Measurements from ENCODE around the gene SFT2D3.
A peak's percentile ranks its signal among the peaks of the same experiment; 100 is the strongest.

The SFT2D3 gene

DNA sequence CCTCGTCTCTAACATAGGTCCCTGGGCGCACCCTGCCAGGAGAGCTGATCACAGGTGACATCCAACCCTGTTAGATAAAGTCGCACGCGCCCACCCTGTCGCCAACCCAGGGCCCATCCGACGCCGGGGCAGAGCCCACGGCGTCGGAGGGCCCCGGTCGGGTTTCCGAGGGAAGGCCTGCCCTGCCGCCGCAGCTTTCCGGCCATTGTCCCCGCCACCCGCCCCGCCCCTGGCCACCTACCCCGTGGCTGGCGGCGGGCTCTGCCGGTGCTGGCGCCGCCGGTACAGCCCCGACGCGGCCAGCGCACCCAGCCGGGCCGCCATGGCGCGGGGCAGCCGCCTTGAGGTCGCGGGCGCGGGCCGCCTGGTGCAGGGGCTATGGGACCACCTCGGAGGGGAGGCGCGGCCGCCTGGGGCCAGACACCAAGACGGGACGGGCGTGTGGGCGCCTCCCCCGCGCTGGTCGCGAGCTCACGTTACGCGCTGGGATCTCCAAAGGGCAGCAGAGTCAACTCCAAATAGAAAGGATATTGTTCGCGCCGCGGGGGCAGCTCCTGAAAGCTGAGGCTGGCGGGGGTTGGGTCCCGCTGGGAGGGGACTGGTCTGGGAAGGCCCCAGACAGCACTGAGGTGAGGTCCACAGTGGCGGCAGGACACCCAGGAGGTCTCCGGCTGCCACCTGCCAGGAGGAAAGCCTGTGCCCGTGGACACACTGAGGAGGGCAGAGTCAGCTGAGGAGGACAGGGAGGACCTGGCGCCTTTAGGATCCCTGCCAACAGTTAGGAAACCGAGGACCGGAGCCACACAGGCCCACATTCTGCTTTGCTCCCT, 37.0 kb upstream of the SFT2D3 start:
- H3K27me3 ChIP-seq (ENCODE audit: insufficient read depth, poor library complexity, severe bottlenecking): peaks cover 10% of the 10 kb centered on the region
- no peak overlapping the region for H3K4me3 ChIP-seq (ENCODE audit: severe bottlenecking)
- no peak overlapping the region for H3K27ac ChIP-seq (ENCODE audit: poor library complexity, severe bottlenecking)
- DNase-seq (ENCODE audit: low spot score): peak; percentile 52
- no peaks in the 10 kb centered on the region for H3K9me3 ChIP-seq (ENCODE audit: severe bottlenecking)
- H3K36me3 ChIP-seq (ENCODE audit: low read depth): no peaks in the 10 kb centered on the region
- no peaks in the 10 kb centered on the region for H3K4me1 ChIP-seq (ENCODE audit: insufficient read depth, poor library complexity, severe bottlenecking)
- TF ChIP-seq CTCF (IDR thresholded peaks at IDR 0.05; ENCODE audit: poor library complexity, severe bottlenecking): no peak
- ATAC-seq (ENCODE audit: low read depth): no peak

DNA sequence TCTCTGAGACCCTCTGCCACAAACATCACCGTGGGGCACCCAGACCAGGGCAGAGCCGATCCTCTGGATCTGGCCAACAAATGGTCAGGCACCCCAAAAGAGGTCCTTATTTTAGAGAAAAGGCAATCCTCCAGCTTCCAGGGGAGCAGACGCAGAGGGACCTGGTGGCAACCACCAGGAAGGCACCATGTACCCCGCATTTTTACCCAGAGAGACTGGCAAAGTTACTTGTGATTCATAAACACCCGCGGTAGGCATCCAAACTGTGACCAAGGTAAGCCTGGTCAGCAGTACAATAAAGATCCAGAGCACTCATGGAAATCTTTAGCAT, 36.4 kb upstream of the SFT2D3 start:
- H3K27me3 ChIP-seq (ENCODE audit: insufficient read depth, poor library complexity, severe bottlenecking): peaks cover 10% of the 10 kb centered on the region
- H3K4me3 ChIP-seq (ENCODE audit: severe bottlenecking): no peak overlapping the region
- TF ChIP-seq CTCF (IDR thresholded peaks at IDR 0.05; ENCODE audit: poor library complexity, severe bottlenecking): no peak

GRCh38 chr2:127665267-127665893, 35.9 kb upstream of the SFT2D3 start:
- TF ChIP-seq CTCF (IDR thresholded peaks at IDR 0.05; ENCODE audit: poor library complexity, severe bottlenecking): no peak
- peaks cover 10% of the 10 kb centered on the region for H3K27me3 ChIP-seq (ENCODE audit: insufficient read depth, poor library complexity, severe bottlenecking)
- H3K27ac ChIP-seq (ENCODE audit: poor library complexity, severe bottlenecking): no peak overlapping the region
- no peaks in the 10 kb centered on the region for H3K4me1 ChIP-seq (ENCODE audit: insufficient read depth, poor library complexity, severe bottlenecking)
- no peaks in the 10 kb centered on the region for H3K9me3 ChIP-seq (ENCODE audit: severe bottlenecking)
- DNase-seq (ENCODE audit: low spot score) (peak; percentile 15), ATAC-seq (ENCODE audit: low read depth) (no peak)
- H3K36me3 ChIP-seq (ENCODE audit: low read depth): no peaks in the 10 kb centered on the region
- no peak overlapping the region for H3K4me3 ChIP-seq (ENCODE audit: severe bottlenecking)

More for the DNA sequence above, 36.4 kb upstream of the SFT2D3 start:
- Histone ChIP-seq H3K9me3 (ENCODE audit: severe bottlenecking) (no peaks in the 10 kb centered on the region), H3K4me1 (ENCODE audit: insufficient read depth, poor library complexity, severe bottlenecking) (no peaks in the 10 kb centered on the region), H3K27ac (ENCODE audit: poor library complexity, severe bottlenecking) (no peak overlapping the region), H3K36me3 (ENCODE audit: low read depth) (no peaks in the 10 kb centered on the region)
- ATAC-seq (ENCODE audit: low read depth) (no peak), DNase-seq (ENCODE audit: low spot score) (no peak)

- H3K9me3 ChIP-seq (ENCODE audit: severe bottlenecking): no peaks in the 10 kb centered on the region
- no peak for TF ChIP-seq CTCF (IDR thresholded peaks at IDR 0.05; ENCODE audit: poor library complexity, severe bottlenecking)
Measured at GRCh38 chr2:127669056-127669455, 32.2 kb upstream of the SFT2D3 start.

More at GRCh38 chr2:127669056-127669455, 32.2 kb upstream of the SFT2D3 start:
- no peaks in the 10 kb centered on the region for H3K36me3 ChIP-seq (ENCODE audit: low read depth)
- no peak overlapping the region for H3K4me3 ChIP-seq (ENCODE audit: severe bottlenecking)
- H3K4me1 ChIP-seq (ENCODE audit: insufficient read depth, poor library complexity, severe bottlenecking): no peaks in the 10 kb centered on the region
- H3K27me3 ChIP-seq (ENCODE audit: insufficient read depth, poor library complexity, severe bottlenecking): peaks cover 10% of the 10 kb centered on the region
- no peak for ATAC-seq (ENCODE audit: low read depth)
- DNase-seq (ENCODE audit: low spot score): no peak
- H3K27ac ChIP-seq (ENCODE audit: poor library complexity, severe bottlenecking): no peak overlapping the region

Measured in RWPE2 (cell line).